H1 (cell line): Measurements from ENCODE around the gene CPTP. TPM values are rescaled to one million over a fixed set of nuclear protein-coding genes. Genes with fewer than 3 reads are reported as not detected.

Experiments
- CBX8 ChIP-seq: fragments of 300-800, 300-1000 bp; sonication (generic); IDR thresholded peaks from 2 replicates; pipeline ENCODE4 v1.7.1; 2016; ENCODE audit warnings: low read depth, low read length, borderline replicate concordance
- CHD1 ChIP-seq: IDR thresholded peaks from 2 replicates; pipeline ENCODE4 v1.6.1; 2012; ENCODE audit warnings: low read depth, low read length, improper control_type of control experiment
- CHD2 ChIP-seq: IDR thresholded peaks from 2 replicates; pipeline ENCODE4 v1.6.1; 2012; ENCODE audit warnings: low read length, improper control_type of control experiment
- CHD7 ChIP-seq: fragments of 300-600 bp; sonication (generic); IDR thresholded peaks from 2 replicates; pipeline ENCODE4 v1.7.1; 2012; ENCODE audit warnings: low read length, moderate library complexity, mild to moderate bottlenecking, inconsistent platforms; ENCODE audit not compliant: insufficient replicate concordance
- JUN ChIP-seq: IDR thresholded peaks from 2 replicates; pipeline ENCODE4 v1.6.1; 2011; ENCODE audit warnings: low read depth, mild to moderate bottlenecking, improper control_type of control experiment, low read length
- SIN3A ChIP-seq, 2 experiments: IDR thresholded peaks in 1 of 2; conservative IDR thresholded peaks in 1 of 2; 2 replicates each; pipeline ENCODE4 v1.6.1; 2011 to 2012; ENCODE audit warnings: low read length in 2 of 2, improper control_type of control experiment in 1 of 2, low read depth in 1 of 2, mild to moderate bottlenecking in 1 of 2
- TAF7 ChIP-seq: optimal IDR thresholded peaks from 2 replicates; pipeline ENCODE3; 2011; ENCODE audit warnings: low read depth, mild to moderate bottlenecking, inconsistent platforms, low read length, moderate library complexity, borderline replicate concordance
- TCF12 ChIP-seq: IDR thresholded peaks from 2 replicates; pipeline ENCODE4 v1.6.1; 2011; ENCODE audit warnings: low read depth, mild to moderate bottlenecking, low read length
- polyA plus RNA-seq, 7 experiments: library from polyadenylated mRNA; depleted of rRNA in 3 of 7; stranded (reverse) in 5 of 7; unstranded in 2 of 7; fragments of >200 nt in 5 of 7; fragments of 200-250 nt in 2 of 7; gene quantifications; 1 replicate in 5 of 7; 2 replicates in 1 of 7; 4 replicates in 1 of 7; pipeline versions ENCODE4 v1.2.1 to v1.2.3, GENCODE V29; 2011 to 2013; ENCODE audit warnings: missing spikeins in 2 of 7, mixed read lengths in 2 of 7
- total RNA-seq: library from RNA; stranded (reverse); fragmentation: NEBNext Ultra II Directional; extraction: Animal tissue kit (Norgen Biotek cat#: 25700); gene quantifications from 2 replicates; pipeline ENCODE4 v1.2.1, GENCODE V29; 2021
- TF ChIP-seq, protein P1 (sequence below): IDR thresholded peaks from 2 replicates; pipeline ENCODE4 v1.6.1; 2011; ENCODE audit warnings: low read length, improper control_type of control experiment

CPTP gene
- total and polyA plus RNA-seq, 2 of the 8 experiments (the other 6 are each of a cell fraction or from before 2014, with no cell fraction given) = 8.1 to 10.6 TPM

DNA sequence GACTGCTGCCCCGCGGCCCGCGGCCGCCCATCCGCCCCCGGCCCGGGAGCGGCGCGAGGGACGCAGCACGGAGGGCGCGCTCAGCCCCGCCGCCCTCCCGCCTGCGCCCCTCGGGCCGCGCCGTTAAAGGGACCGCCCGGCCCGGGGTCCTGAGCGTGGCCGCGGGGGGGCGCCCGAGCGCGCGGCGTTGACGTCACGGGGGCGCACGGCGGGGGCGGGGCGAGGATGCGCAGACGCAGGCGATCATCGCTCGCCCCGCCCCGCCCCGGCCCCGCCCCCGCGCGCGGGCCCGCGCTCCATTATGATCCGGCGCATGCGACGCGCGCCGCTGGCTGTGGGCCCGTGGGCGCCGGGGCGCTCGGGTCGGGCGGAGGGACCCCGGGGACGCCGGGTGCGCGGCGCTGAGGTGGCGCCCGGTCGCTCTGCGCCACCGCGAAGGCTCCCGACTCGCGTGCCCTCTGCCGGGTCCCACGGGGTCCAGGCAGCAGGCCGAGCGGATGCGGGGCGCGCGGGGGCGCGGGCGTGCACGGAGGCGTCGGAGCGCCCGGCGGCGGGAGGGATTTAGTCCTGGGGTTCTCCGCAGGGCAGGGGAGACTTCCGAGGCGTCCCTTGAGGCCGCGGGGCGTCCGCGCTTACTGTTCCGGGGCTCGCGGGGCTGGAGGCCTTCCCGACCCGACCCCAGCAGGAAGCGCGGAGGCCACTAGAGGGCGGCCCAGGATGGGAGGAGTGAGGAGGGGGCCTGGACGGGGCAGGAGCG, 24.8 kb downstream of the CPTP start, which contains the start of gene DVL1 (continued):
- TF ChIP-seq CHD7 (no peak), TCF12 (no peak), CBX8 (no peak), JUN (no peak), SIN3A (conservative IDR thresholded peaks at IDR 0.05 in 1 of 2, IDR thresholded peaks at IDR 0.05 in 1 of 2; ENCODE audit: low read depth in 1 of 2, low read length in 2 of 2) (no peak), CHD2 (no peak), CHD1 (no peak), TAF7 (no peak)
- TF ChIP-seq, protein P1, sequence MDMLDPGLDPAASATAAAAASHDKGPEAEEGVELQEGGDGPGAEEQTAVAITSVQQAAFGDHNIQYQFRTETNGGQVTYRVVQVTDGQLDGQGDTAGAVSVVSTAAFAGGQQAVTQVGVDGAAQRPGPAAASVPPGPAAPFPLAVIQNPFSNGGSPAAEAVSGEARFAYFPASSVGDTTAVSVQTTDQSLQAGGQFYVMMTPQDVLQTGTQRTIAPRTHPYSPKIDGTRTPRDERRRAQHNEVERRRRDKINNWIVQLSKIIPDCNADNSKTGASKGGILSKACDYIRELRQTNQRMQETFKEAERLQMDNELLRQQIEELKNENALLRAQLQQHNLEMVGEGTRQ = no peak
